Activated CD4-positive, alpha-beta memory T cell treated with anti-CD3 and anti-CD28 coated beads, Interleukin-2, amount 10 ng/mL, durations not matched to agents 7 days and 5 days (primary cell): ENCODE data around the gene ESRRA. TPM values are rescaled to one million over a fixed set of nuclear protein-coding genes. Genes with fewer than 3 reads are reported as not detected.
"Not testable (repeated sequence)": the region's sequence is repeated elsewhere in the genome, so short reads cannot be mapped to it uniquely, and the experiment has no call there.

ENCODE experiments used
- CTCF ChIA-PET: fragments of 350-600 bp; sonication (Branson Sonifier 250); formaldehyde crosslinking; loops from one replicate; lab custom pipeline; 2021; ENCODE audit warnings: antibody characterized with exemption, inconsistent platforms; lab: Charles Lee
- POLR2A ChIA-PET: fragments of 350-600 bp; sonication (Branson Sonifier 250); formaldehyde crosslinking; loops from one replicate; lab custom pipeline; 2021; ENCODE audit warnings: antibody characterized with exemption; lab: Charles Lee
- DNase-seq: peaks from one replicate; pipeline ENCODE4 v3.0.0-alpha.2; 2020
- H3K27ac Mint-ChIP-seq: one replicate; pipeline ENCODE4 v1.8.0; 2021; ENCODE audit warnings: mild to moderate bottlenecking, mixed read lengths
- H3K27me3 Mint-ChIP-seq: one replicate; pipeline ENCODE4 v1.8.0; 2021; ENCODE audit warnings: mixed read lengths
- H3K36me3 Mint-ChIP-seq: one replicate; pipeline ENCODE4 v1.8.0; 2021; ENCODE audit warnings: low read depth, mixed read lengths
- H3K4me1 Mint-ChIP-seq: one replicate; pipeline ENCODE4 v1.8.0; 2021; ENCODE audit warnings: mixed read lengths
- H3K4me3 Mint-ChIP-seq: one replicate; pipeline ENCODE4 v1.8.0; 2021; ENCODE audit warnings: mild to moderate bottlenecking, mixed read lengths
- H3K9me3 Mint-ChIP-seq: one replicate; pipeline ENCODE4 v1.8.0; 2021; ENCODE audit warnings: mixed read lengths
- total RNA-seq, 2 experiments: library from RNA; stranded (reverse); gene quantifications; one replicate each; pipeline ENCODE4 v1.2.3, GENCODE V29; 2021

Gene ESRRA
- total RNA-seq, 2 experiments from 2014 or later: 38.5 to 42.2 TPM

DNA sequence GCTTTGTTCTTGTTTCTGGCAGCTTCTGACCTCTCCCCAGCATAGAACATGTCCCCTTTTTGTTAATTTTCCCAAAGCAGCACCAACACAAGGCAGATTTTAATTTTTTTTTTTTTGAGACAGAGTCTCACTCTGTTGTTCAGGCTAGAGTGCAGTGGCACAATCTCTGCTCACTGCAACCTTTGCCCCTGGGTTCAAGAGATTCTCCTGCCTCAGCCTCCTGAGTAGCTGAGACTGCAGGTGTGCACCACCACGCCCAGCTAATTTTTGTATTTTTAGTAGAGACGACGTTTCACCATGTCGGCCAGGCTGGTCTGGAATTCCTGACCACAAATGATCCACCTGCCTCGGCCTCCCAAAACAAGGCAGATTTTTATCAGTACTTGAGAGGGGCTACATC is 2.5 kb downstream of the ESRRA start:
- H3K27ac Mint-ChIP-seq: peak overlapping the region; percentile 3
- not testable (repeated sequence) for H3K9me3 Mint-ChIP-seq, H3K27me3 Mint-ChIP-seq, DNase-seq
- H3K36me3 Mint-ChIP-seq: peaks cover 23% of the 10 kb centered on the region
- peak overlapping the region; percentile 13 for H3K4me3 Mint-ChIP-seq
- peaks cover 40% of the 10 kb centered on the region for H3K4me1 Mint-ChIP-seq
- ChIA-PET CTCF (interaction anchor here (2.0 kb wide), 1 partner anchor 10 kb away, joined by 11 read pairs; the partner anchor contains the start of genes PRDX5 and TRMT112), POLR2A (interaction anchor here (5.4 kb wide), 1 partner anchor 10 kb away, joined by 68 read pairs; the partner anchor contains the start of genes PRDX5 and TRMT112)

DNA sequence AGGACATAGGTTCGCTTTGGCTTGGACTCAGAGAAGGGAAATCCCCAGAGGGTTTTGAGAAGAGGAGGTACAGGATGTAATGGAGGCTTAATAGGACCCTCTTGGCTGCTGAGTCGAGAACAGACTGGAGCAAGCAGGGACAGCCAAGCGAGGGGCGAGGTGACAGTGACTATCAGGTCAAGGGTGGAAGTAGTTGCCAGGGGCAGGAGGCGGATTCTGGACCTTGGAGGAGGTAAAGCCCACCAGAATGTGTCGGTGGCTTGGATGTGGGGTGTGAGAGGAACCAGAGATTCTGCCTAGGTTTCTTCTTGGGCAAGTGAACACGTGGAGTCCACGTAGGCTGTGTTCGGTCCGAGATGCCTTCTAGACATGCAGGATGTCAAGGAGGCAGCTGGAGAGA is 7.6 kb downstream of the ESRRA start:
- Mint-ChIP-seq H3K4me1 (peaks cover 44% of the 10 kb centered on the region), H3K27ac (peak overlapping the region; percentile 57), H3K27me3 (no peaks in the 10 kb centered on the region), H3K4me3 (no peak overlapping the region), H3K9me3 (no peaks in the 10 kb centered on the region), H3K36me3 (peaks cover 41% of the 10 kb centered on the region)
- no peak for DNase-seq
- CTCF ChIA-PET: interaction anchor here (0.6 to 2.4 kb wide), 2 partner anchors 16 to 19 kb away, joined by 3 to 7 read pairs; no protein-coding TSS in a partner anchor
- POLR2A ChIA-PET: interaction anchor here (1.3 kb wide), 1 partner anchor 19 kb away, joined by 4 read pairs; no protein-coding TSS in a partner anchor

DNA sequence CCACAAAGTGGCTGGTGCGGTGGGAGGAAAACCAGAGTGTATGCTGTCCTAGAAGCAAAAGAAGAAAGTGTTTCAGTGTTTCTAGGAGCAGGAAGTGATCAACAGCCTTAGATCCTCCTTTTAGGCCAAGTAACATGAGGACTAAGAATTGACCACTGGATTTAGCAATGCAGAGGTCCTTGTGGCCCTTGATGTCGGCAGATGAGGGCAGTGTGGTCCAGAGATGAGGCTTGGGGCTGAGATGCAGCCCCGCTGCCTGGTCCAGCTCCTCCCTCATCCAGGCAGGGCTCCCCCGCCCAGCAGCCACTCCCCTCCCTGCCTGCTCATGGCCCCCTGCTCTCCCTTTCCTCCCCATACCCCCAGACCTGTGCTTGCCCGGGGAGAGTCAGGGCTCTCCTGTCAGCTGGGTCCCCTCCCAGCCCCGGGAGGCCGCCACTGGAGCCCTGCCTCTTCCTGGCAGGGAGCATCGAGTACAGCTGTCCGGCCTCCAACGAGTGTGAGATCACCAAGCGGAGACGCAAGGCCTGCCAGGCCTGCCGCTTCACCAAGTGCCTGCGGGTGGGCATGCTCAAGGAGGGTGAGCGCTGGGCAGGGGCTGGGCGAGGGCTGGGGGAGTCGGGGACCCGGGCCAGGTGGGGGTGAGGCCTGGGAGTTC is 8.3 kb downstream of the ESRRA start:
- ChIA-PET POLR2A (interaction anchor here (1.5 kb wide), 1 partner anchor 107 kb away, joined by 5 read pairs; the partner anchor contains the start of gene FERMT3), CTCF (interaction anchor here (1.3 to 2.4 kb wide), 2 partner anchors 9 to 18 kb away, joined by 5 to 7 read pairs; partner anchors contain the start of gene ESRRA)
- Mint-ChIP-seq H3K27me3 (no peaks in the 10 kb centered on the region), H3K4me3 (no peak overlapping the region), H3K4me1 (peaks cover 47% of the 10 kb centered on the region), H3K9me3 (no peaks in the 10 kb centered on the region), H3K27ac (peak overlapping the region; percentile 57), H3K36me3 (peaks cover 44% of the 10 kb centered on the region)
- no peak for DNase-seq

GRCh38 chr11:64314146-64314804 is 9.0 kb downstream of the ESRRA start:
- Mint-ChIP-seq H3K9me3 (no peaks in the 10 kb centered on the region), H3K36me3 (peaks cover 47% of the 10 kb centered on the region), H3K27me3 (no peaks in the 10 kb centered on the region), H3K27ac (no peak overlapping the region), H3K4me1 (peaks cover 52% of the 10 kb centered on the region), H3K4me3 (no peak overlapping the region)
- no peak for DNase-seq
- ChIA-PET CTCF (interaction anchor here (0.6 to 2.4 kb wide), 4 partner anchors 10 to 28 kb away, joined by 3 to 7 read pairs (median 6); partner anchors contain the start of gene ESRRA), POLR2A (interaction anchor here (1.5 kb wide), 1 partner anchor 108 kb away, joined by 5 read pairs; the partner anchor contains the start of gene FERMT3)

- Mint-ChIP-seq H3K9me3 (no peaks in the 10 kb centered on the region), H3K27me3 (no peaks in the 10 kb centered on the region), H3K36me3 (peaks cover 45% of the 10 kb centered on the region), H3K4me3 (no peak overlapping the region), H3K27ac (peak overlapping the region; percentile 31), H3K4me1 (peaks cover 55% of the 10 kb centered on the region)
- no peak for DNase-seq
- ChIA-PET POLR2A (interaction anchor here (1.5 to 3.9 kb wide), 2 partner anchors 44 to 108 kb away, joined by 5 to 29 read pairs; partner anchors contain the start of genes FERMT3 and RPS6KA4), CTCF (interaction anchor here (0.6 to 5.7 kb wide), 4 partner anchors 10 to 28 kb away, joined by 3 to 157 read pairs (median 6); partner anchors contain the start of gene ESRRA)
Observed at GRCh38 chr11:64314805-64315561, 9.7 kb downstream of the ESRRA start.

DNA sequence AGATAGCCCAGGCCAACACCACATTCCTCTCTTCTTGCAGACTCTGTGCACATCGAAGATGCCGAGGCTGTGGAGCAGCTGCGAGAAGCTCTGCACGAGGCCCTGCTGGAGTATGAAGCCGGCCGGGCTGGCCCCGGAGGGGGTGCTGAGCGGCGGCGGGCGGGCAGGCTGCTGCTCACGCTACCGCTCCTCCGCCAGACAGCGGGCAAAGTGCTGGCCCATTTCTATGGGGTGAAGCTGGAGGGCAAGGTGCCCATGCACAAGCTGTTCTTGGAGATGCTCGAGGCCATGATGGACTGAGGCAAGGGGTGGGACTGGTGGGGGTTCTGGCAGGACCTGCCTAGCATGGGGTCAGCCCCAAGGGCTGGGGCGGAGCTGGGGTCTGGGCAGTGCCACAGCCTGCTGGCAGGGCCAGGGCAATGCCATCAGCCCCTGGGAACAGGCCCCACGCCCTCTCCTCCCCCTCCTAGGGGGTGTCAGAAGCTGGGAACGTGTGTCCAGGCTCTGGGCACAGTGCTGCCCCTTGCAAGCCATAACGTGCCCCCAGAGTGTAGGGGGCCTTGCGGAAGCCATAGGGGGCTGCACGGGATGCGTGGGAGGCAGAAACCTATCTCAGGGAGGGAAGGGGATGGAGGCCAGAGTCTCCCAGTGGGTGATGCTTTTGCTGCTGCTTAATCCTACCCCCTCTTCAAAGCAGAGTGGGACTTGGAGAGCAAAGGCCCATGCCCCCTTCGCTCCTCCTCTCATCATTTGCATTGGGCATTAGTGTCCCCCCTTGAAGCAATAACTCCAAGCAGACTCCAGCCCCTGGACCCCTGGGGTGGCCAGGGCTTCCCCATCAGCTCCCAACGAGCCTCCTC is 10.6 kb downstream of the ESRRA start:
- not testable (repeated sequence) for DNase-seq, H3K27me3 Mint-ChIP-seq, H3K9me3 Mint-ChIP-seq
- POLR2A ChIA-PET: interaction anchor here (2.1 to 5.0 kb wide), 7 partner anchors 10 to 129 kb away, joined by 13 to 104 read pairs (median 35); partner anchors contain the start of genes CCDC88B, ESRRA, FERMT3 and RPS6KA4
- H3K27ac Mint-ChIP-seq: peak overlapping the region; percentile 96
- H3K36me3 Mint-ChIP-seq: peaks cover 49% of the 10 kb centered on the region
- peak overlapping the region; percentile 91 for H3K4me3 Mint-ChIP-seq
- CTCF ChIA-PET: interaction anchor here (2.2 to 5.7 kb wide), 5 partner anchors 13 to 111 kb away, joined by 9 to 157 read pairs (median 68); partner anchors contain the start of genes CCDC88B and ESRRA
- H3K4me1 Mint-ChIP-seq: peaks cover 60% of the 10 kb centered on the region

DNA sequence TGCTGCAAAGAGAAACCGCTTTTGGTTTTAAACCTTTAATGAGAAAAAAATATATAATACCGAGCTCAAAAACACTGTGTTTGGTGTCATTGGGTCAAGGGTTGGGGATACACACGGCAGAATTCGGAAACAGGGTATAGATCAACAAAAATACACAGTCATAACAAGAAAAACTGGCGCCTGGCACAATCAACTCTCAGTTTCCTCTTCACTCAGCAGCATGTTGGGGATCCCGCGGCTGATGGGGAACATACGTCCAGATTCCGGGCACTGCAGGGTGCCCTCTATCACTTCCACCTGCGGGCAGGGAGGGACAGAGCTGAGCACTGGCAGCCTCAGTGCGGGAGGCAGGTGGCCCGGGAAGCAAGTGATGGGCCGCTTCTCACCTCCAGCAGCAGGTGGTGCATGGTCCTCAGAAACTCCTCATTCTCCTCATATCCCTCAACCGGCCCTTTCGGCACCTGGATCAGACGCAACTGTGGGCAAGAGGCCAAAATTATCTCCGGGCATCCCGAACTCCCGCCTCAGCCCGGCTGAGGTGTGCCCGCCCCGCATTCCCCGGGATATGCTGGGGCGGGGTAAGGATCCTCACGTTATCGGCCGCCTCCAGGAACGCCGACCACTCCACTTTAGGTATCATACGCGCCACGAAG is 11.5 kb downstream of the ESRRA start:
- no peaks in the 10 kb centered on the region for H3K9me3 Mint-ChIP-seq
- ChIA-PET POLR2A (interaction anchor here (0.7 to 5.0 kb wide), 30 partner anchors 11 to 724 kb away, joined by 3 to 104 read pairs (median 5); partner anchors contain the start of genes BAD, CCDC88B, DNAJC4 and ESRRA), CTCF (interaction anchor here (0.9 to 5.7 kb wide), 19 partner anchors 10 to 448 kb away, joined by 3 to 157 read pairs (median 6); partner anchors contain the start of genes BAD, CCDC88B, ESRRA and FERMT3)
- H3K27me3 Mint-ChIP-seq: no peaks in the 10 kb centered on the region
- peak; percentile 56 for DNase-seq
- H3K4me3 Mint-ChIP-seq: peak overlapping the region; percentile 91
- H3K4me1 Mint-ChIP-seq: peaks cover 61% of the 10 kb centered on the region
- H3K27ac Mint-ChIP-seq: peak overlapping the region; percentile 96
- peaks cover 56% of the 10 kb centered on the region for H3K36me3 Mint-ChIP-seq

DNA sequence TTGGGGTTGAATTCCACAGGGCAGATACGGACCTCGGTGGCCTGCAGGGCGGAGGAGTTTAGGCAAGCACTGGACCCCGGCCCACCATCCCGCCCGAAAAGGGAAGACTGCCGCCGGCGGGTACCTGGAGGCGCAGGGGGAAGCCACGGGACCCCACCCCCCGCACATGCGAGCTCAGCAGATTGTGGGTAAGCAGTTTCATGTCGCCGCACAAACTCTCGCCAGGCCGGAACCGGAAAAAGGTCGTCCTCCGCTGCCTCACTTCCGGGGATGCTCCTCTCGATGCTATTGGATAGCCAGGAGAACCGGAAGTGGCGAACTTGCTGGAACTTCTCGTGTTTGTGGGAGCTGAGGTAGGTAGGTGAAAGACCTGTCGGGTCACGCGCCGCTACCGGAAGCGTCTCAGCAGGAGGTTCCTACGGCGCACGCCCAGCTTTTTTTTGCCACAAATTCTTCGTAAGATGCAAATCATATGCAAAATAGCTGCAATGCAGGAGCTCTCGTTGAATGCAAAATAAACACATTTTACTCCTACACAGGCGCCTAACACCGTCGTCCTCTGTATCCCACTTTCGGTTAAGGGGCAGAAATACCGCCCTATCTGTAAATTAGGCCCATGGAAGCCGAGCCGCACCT is 12.1 kb downstream of the ESRRA start, which contains the start of gene TRMT112:
Gene TRMT112, minus strand, starts transcription at position 235 of the 636 bp plus-strand sequence. Its CDS starts 33 bp downstream, at position 202.
- Mint-ChIP-seq H3K4me1 (peaks cover 60% of the 10 kb centered on the region), H3K27ac (peak within 1 kb of the TSS; percentile 96), H3K36me3 (peaks cover 54% of the 10 kb centered on the region), H3K9me3 (no peaks in the 10 kb centered on the region), H3K27me3 (no peaks in the 10 kb centered on the region), H3K4me3 (peak within 1 kb of the TSS; percentile 91)
- ChIA-PET POLR2A (interaction anchor here (0.7 to 5.0 kb wide), 35 partner anchors 11 to 1650 kb away, joined by 3 to 104 read pairs (median 4); partner anchors contain the start of genes BAD, CCDC88B, DNAJC4 and ESRRA), CTCF (interaction anchor here (0.6 to 5.7 kb wide), 27 partner anchors 10 to 447 kb away, joined by 3 to 157 read pairs (median 6); partner anchors contain the start of genes BAD, CCDC88B, ESRRA and FERMT3)
- peak; percentile 97 for DNase-seq

- peak; percentile 96 for DNase-seq
- peaks cover 52% of the 10 kb centered on the region for H3K4me1 Mint-ChIP-seq
- H3K36me3 Mint-ChIP-seq: peaks cover 47% of the 10 kb centered on the region
- H3K27ac Mint-ChIP-seq: peak within 1 kb of the TSS; percentile 96
- H3K27me3 Mint-ChIP-seq: no peaks in the 10 kb centered on the region
- ChIA-PET POLR2A (interaction anchor here (0.9 to 5.0 kb wide), 32 partner anchors 12 to 1651 kb away, joined by 3 to 104 read pairs (median 5); partner anchors contain the start of genes BAD, CCDC88B, DNAJC4 and ESRRA), CTCF (interaction anchor here (0.6 to 5.7 kb wide), 26 partner anchors 9 to 446 kb away, joined by 3 to 157 read pairs (median 6); partner anchors contain the start of genes BAD, CCDC88B, ESRRA and FERMT3)
- H3K4me3 Mint-ChIP-seq: peak within 1 kb of the TSS; percentile 91
- no peaks in the 10 kb centered on the region for H3K9me3 Mint-ChIP-seq
Observed at GRCh38 chr11:64317961-64318765, 12.8 kb downstream of the ESRRA start, which contains the start of gene PRDX5. Gene PRDX5 (plus strand): TSS chr11:64318121. CDS start chr11:64318216, 95 bp downstream.
